Measurements from ENCODE around the gene CELF2.

GRCh38 chr10:11143242-11143641, 125.6 kb downstream of the CELF2 start:
- TF ChIP-seq EZH2phosphoT487 (IDR thresholded peaks at IDR 0.05; ENCODE audit: insufficient read depth, low read depth) (no peak), EZH2 (IDR thresholded peaks at IDR 0.05; ENCODE audit: insufficient read depth, poor library complexity, severe bottlenecking) (no peak)

Measured in GM23248 (cell line).